Measurements from ENCODE around the gene AQP2.

The AQP2 gene, protein sequence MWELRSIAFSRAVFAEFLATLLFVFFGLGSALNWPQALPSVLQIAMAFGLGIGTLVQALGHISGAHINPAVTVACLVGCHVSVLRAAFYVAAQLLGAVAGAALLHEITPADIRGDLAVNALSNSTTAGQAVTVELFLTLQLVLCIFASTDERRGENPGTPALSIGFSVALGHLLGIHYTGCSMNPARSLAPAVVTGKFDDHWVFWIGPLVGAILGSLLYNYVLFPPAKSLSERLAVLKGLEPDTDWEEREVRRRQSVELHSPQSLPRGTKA

DNA sequence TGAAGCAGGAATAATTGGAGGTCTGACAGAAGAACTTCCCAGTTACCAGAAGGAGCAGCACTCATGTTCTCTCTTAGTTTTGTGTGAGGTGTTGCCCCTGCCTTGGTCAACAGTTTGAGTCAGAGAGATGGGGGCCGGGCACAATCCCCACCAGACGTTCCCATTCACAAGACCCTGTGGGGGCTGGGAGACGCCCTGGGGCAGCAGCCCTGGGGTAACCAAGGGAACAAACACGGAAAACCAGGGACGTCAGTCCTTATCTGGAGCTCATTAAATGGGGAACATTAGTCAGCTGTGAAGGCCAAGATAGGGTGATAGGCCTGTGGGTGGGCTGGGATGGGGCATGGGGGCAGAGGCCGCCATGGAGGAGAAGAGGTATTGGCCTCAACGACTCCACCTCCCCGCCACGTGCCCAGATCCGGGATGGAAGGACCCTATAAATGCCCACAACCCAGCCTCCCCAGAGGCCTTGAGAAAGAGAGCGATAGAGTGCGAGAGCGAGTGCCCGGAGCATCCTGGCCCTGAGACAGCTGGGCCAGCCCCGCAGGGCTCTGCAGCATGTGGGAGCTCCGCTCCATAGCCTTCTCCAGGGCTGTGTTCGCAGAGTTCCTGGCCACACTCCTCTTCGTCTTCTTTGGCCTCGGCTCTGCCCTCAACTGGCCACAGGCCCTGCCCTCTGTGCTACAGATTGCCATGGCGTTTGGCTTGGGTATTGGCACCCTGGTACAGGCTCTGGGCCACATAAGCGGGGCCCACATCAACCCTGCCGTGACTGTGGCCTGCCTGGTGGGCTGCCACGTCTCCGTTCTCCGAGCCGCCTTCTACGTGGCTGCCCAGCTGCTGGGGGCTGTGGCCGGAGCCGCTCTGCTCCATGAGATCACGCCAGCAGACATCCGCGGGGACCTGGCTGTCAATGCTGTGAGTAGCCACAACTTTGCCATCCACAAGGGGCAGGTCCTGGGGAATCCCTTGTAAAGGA, at the start of gene AQP2:
AQP2 (plus strand) TSS at position 465 of the 979 bp plus-strand sequence; CDS start at position 559, 94 bp downstream.
- no peak for DNase-seq

DNA sequence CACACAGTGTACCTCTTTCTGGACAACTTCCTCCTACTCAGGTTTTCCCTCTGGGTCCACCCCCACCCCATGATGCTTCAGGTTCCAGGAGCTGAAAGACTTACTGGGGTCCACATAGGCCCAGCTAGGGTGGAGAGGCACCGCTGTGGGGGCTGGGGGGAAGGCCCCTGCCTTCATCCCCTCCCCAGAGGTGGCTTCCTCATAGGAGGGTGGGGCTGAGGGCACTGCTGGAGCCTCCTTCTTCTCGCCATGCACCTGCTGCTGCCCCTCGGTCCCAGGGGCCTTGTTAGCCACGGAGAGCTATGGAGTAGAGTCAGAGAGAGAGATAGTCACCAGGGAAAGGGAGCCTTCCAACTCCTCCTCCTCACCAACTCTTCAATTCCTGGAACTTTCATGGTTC, 49.5 kb upstream of the AQP2 start:
- DNase-seq, result no peak

DNA sequence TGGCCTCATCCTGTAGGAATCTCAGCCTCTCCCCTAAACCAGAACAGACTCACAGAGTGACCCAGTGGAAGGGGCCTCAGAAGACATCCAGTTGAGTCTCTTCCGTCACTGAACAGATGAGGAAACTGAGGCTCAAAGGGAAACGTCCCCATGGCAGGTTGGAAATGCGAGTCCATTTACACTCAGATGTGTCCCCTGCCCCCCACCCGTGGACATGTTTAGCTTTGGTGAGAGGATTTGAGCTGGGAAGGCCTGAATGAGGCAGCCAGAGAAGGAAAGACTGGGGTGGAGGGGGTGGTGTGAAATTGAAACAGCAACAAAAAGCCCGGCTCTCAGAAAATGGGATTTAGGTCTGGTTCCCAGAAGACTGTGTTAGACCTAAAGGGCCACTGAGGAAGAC, 48.6 kb upstream of the AQP2 start:
- no peak for DNase-seq

DNA sequence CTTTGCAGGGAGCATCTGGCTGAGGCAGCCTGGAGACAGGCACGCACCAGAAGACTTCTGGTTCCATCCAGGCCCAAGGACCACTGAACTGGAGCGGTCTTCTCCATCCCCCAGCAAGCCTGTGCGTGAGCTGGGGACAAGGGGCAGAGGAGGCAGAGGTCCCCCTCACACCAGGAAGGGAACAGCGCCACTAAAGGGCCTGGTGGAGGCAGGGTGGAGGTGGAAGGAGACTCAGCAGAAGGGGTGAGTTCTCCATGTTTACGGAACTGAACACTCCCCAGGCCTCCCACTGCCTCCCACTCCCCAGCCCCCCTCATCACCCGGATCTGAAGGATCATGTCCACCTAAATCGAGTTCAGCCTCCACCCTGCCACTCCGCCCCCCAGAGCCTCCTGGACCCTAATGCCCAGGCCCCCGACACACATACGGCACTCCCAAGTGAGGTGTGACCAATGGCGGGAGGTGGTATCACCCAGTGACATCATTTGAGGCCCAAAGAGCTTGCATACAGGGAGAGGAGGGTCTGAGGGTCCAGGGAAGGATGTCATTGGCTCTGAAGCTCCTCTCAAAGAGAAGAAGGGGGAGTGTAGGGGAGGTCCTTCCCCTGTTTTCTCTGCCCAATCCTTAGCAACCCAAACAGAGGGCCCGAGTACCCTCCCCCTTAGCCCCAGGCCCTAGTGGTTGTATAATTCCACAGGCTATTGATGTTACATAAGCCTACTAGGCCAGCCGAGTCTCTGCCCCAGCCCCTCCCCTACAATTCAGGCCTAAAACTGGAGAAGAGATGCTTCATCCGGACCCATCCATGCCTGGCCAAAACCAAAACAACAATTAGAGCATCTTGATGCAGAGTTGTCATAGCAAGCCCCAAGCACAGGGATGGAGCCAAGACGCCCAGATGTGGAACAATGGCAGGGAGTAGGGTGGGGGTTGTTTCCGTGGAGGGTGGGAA, 47.9 kb upstream of the AQP2 start:
- DNase-seq, result no peak

DNA sequence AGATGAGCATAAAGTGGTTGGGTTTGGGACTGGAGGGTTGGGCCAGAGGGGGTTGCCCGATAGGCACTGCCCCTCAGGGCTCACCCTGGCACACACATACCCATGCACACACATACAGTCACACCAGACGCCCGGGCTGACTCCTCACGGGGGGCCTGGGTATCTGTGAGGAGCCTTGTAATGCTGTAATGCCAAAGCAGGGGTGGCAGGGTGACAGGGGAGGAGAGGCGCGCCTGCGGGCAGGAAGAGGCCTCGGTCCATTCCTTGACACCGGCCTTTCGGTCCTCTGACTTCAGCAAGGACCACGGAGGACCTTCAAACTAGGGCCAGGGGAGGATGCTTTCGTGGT, 47.2 kb upstream of the AQP2 start:
- DNase-seq, result no peak

DNA sequence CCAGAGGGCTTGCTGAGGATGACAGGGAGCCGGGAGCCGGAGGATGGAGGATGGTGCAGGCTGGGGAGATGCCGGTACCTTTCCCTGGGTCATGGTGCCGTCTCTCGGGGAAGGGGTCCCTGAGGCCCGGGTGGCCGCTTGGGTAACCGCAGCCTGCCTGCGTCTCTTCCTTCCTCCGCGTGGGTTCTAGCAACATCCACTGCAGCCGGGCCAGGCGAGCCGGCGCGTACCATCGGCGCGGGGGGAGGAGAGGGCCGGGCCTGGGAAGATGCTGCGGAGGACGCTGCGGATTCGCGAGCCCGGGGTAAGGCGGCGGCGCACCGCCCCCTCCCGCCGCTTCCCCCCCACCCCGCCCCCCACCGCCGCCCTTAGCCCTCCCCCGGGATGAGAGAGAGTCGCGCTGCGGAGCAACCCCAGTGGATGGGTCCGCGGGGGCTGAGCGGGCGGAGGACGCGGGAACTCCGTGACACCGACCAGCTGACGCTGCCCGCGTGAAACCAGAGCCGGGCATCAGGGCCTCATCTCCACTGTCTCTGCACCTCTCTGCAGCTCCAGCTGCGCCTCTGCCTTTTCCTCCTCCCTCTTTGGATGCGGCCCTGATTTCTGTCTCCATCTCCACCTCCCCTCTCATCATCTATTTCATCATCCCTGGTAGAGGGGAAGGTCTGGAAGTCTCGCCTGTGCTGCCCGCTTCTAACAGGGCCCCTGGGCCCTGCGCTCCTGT, 46.7 kb upstream of the AQP2 start, which contains the start of gene FAIM2:
FAIM2 (minus strand) TSS at position 201 of the 724 bp plus-strand sequence; CDS start at position 93, 108 bp downstream.
- DNase-seq, result peak; percentile 17 to 47

DNA sequence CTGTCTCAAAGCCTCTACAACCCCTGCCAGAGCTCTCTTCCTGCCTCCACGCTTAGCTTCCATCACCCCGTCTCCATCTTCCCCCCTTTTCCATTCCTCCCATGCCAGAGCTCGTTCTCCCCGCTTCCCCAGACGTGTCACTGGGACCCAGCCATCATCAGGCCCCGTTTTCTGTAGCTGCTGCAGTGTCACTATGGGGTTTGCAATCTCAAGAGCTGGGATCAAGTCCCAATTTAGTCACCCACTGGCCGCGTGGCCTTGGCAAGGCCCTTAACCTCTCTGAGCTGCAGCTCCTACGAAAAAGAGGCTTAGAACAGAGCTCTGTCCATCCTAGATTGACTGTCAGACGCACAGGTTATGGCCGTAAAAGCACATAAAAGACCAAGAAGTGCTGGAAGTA, 45.9 kb upstream of the AQP2 start:
- no peak for DNase-seq

DNA sequence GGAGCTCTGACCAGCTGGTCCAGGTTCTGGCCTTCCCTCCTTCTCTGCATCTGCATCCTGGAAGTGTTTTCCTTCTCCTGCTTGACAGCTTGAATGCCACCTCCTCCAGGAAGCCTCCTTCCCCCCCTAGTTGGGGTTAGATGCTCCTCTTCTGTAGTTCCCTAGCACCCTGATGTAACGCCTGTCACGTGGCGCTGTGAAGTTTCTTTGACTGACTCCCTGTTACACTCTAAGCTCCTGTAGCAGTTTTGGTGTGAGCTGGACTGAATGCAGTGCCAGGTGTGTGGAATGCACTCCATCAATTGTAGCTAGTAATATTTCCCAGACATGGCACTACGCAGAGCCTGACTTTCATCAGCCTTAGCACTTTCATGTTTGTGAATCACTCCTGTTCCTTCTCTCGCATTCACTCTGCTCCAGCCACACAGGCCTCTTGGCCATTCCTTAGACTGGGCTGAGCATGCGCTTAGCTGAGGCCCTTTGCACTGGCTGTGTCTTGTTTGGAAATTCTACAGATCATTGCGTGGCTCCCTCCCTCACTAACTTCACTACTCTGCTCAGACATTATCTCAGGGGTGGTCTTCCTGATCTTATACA, 44.7 kb upstream of the AQP2 start:
- no peak for DNase-seq

DNA sequence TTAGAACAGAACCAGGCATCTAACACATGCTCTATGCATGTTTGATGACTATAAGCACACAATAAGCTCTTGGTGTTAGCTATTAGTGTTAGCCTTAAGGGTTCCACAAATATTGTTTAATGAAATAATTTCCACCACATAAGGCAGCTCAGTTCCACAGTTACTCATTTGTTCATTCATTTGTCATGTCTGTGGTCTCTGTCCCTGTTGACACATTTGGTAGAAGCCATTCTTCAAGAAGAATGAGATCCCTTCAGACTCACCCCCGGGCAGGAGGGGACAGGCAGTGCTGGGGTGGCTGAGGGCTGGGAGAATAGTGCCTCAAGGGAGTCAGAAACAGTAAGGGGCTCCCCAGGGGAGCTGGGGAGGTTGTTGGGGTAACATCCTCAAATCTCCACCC, 43.2 kb upstream of the AQP2 start:
- no peak for DNase-seq

DNA sequence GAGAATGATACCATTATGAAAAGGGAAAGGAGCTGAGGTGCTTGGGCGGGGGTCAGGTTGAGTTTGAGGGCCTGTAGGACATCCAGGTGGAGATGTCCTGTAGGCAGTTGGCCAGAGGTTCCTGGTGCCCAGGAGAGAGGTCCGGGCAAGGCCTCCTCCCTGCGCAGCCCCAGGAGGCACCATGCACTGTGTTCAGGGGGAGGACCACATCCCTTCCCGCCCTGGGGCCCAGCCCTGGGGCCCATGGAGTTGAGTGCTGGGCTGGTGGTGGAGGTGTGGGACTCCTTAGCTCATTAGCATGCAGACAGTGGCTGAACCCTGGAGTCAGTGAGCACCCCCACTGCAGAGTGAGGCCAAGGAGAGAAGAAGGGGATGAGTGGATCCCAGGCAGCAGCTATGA, 41.2 kb upstream of the AQP2 start:
- DNase-seq, result no peak

DNA sequence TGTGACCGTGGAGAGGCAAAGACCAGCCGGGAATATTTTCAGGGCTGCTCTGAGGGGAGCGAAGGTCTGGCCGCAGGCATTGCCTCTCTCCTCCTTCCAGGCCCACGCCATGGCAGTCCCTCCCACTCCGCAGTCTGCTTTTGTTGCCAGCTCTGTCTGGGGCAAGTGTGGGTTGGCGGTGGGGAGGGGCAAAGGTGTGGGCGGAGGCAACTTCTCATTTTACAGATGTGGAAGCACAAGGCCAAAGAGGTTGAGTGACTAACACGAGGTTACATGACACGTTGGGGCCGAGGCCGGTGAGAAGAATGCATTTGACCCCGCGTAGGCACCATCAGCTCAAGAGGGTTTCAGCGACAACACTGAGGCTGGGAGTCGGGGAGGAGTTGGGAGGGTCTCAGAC, 40.7 kb upstream of the AQP2 start:
- no peak for DNase-seq

DNA sequence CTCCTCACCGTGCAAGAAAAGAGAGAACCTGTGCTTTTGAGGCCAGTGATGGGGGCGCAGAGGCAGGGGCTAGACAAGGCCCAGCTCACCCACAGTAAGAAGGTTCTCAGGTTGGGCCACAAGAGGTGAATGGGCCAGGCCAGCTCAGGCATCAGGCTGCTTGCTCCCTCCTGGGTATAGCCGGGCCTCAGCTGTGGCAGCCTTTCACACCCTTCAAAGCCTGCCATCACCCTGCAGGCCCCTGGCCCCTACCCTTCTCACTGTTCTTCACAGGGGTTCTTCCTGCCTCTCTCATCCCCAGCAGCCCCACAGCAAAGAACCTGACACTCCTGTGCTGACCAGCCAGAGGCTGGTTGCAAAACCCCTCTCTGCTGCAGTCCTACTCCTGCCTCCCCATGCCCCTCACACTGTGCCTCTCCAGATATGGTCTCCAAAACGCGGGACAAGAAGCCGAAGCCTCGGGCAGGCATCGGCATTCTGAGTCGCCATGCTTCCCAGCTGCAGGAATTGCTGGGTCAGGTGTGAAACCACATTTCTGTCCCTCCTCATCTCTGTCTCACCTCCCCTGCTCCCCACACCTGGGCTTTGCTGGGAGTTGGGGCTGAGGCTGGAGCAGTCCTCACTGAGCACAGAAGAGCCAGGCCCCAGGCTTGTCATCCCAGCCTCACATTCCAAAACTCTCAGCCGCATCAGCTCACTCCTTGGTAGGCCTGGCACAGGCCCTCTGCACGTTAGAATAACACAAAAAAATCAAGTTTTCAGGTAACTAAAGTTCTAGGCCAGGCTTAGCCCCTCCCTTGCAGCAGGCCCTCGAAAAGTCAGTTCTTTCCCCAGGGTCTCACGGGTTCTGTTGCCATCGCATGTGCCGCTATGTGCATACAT, 40.0 kb upstream of the AQP2 start:
- no peak for DNase-seq

DNA sequence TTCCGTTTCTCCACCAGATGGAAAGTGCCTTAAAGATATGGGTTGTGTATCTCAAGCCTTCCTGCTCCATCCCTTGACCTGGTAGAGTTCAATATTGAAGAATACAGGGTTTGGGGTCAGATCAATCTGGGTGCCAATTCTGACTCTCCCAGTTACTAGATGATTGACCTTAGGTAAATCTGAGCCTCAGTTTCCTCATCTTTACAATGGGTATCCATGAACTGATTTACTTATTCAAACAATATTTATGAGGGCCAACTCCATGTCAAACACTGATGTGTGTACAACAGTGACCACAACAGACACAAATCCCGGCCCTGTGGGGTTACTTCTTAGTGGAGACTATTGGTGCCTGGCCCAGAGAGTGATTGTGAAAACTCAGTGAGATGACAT, 39.3 kb upstream of the AQP2 start:
- DNase-seq, result no peak

DNA sequence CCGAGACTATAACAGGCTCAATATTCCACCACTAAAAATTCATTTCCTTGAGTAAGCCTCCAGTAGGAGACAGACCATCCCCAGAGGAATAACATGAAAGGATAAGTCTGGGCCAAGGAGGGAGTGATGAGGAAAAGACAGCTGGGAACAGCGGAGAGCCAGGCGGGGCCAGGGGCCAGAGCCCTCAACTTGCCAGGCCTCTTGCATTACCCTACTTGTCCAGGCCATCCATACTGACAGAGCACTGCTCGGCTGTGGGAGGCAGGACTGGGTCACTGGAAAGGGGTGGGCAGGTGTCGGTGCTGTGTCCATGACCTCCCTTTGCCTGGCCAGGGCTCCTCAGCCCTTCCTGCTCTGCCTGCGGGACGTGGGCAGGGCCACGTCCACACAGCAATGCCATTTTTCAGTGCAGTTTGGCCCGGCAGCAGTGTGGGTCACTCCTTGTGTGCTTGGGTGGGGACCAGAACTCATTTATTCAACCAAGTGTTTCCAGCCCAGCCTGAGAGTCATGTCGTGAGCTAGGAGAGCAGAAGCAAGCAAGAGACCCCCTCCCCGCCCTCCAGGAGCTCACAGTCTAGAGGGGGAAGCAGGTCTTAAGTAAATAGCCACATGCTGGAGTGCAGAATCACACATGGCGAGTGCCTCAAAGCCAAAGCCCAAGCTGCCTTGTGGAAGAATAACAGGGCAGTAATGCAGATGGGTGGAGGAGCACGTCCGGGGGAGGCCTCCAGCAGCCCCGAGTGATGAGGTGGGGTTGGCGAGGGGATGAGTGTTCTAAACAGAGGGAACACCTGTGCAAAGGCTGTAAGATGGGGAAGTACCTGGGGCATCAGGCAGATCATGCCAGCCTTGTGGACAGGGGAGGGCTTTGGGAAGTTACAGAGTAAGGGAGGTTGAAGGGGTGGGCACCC, 37.9 kb upstream of the AQP2 start:
- DNase-seq, result no peak

DNA sequence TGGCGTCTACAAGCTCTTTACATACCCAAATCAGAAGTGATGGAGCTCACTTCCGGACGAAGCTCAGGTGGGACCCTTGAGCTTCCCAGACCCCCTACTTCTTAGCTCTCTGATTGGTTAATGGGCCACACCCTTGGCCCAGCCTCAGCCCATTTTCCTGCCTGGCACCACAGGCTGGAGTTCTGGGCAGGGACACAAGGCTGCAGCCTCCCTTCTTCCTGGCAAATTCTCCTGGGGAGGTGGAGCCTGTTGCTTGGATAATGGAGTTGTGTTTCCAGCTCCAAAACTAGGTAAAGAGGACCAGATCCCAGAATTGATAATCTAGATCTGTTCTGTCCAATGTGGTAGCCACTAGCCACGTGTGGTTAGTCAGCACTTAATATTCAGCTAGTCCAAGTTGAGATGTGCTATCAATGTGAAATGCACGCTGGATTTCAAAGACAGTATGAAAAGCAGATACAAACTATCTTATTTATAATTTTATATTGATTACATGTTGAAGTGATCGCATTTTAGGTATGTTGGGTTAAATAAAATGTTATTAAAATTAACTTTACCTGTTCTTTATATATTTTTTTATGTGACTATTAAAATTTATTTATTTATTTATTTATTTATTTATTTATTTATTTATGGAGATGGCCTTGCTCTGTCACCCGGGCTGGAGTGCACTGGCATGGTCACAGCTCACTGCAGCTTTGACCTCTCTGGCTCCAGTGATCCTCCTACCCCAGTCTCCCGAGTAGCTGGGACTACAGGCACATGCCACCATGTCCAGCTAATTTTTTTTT, 34.2 kb upstream of the AQP2 start:
- DNase-seq, result no peak

DNA sequence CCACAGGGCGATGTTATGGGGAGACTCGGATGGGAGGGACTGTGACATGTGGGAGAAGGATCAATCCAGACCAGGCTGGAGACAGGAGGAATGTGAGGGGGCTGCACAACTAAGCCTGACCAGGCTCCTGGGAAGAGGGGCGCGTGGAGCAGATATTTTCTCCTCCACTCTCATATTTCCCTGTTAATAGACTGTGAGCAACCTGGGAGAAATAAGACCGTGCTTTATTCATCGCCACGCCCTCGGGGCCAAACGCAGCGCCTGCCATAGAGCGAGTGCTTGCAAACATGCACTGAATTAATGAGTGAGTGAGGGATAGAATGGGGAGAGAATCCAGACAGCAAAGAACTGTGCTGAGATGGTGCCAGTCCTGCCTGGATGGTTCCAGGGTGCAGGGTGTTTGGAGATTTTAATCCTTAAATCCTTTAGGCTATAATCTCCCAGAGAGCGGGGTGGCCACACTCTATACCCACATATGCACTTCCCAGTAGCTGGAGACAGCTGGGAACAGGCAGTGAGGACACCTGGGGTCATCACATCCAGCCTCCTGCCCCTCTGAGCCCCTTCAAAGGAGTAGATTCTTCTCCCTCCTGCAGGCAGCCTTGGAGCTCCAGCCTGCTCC, 33.3 kb upstream of the AQP2 start:
- no peak for DNase-seq

DNA sequence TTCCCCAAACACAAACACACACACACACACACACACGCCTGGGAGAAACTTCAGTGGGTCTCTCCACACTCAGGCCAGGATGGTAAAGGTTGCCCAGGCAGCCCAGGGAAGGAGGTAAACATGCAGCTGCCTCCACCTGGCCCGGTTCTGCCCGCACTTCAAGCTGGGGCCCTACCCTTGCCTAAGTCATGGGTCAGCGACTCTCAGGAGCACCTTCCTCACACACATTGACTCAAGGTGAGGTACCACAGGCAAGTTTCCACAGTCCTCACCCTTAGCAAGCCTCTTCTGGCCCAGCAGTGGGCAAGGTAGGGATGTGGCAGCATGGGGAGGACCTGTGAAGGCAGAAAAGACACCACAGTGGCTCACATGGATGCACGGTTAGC, 32.8 kb upstream of the AQP2 start:
- DNase-seq, result no peak

DNA sequence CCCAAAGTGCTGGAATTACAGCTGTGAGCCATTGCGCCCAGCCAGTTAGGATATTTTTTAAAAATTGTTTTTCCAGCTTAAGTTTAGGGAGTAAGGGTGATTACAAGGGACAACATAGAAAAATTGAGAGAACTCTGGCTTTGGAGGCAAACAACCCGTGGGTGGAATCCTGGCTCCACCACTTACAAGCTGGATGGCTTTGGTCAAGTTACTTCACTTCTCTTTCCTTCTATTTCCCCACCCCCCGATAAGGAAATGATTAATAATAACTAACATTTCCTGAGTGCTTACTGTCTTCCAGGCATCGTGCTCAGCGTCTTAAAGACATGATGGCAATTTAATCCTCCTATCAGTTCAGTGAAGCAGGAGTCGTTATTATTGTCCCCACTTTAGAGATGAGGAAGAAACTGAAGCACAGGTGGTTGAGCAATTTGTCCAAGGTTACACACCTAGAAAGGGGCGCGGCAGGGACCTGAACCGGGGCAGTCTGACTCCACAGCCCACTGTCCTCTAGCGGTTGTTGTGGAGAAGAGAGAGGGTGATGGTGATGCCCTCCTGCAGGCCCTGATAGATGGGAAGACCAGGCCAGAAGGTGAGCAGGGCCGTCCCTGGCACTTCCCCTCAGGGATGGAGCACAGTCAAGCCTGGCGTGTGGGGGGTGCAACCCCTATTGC, 30.2 kb upstream of the AQP2 start:
- DNase-seq, result no peak

Measured in CD4-positive, alpha-beta T cell treated with Interferon alpha-2 for 1 hour (primary cell).